Urothelium cell line (cell line): ENCODE results near the gene EDEM1.

Source experiments
- DNase-seq: peaks from one replicate; pipeline ENCODE4 v3.0.0; 2011; ENCODE audit warnings: low spot score, mixed read lengths
- FAIRE-seq: peaks from 2 replicates; lab custom pipeline; 2011; peaks lifted over from hg19 to GRCh38; lab: Jason Lieb, UNC

The EDEM1 gene

DNA sequence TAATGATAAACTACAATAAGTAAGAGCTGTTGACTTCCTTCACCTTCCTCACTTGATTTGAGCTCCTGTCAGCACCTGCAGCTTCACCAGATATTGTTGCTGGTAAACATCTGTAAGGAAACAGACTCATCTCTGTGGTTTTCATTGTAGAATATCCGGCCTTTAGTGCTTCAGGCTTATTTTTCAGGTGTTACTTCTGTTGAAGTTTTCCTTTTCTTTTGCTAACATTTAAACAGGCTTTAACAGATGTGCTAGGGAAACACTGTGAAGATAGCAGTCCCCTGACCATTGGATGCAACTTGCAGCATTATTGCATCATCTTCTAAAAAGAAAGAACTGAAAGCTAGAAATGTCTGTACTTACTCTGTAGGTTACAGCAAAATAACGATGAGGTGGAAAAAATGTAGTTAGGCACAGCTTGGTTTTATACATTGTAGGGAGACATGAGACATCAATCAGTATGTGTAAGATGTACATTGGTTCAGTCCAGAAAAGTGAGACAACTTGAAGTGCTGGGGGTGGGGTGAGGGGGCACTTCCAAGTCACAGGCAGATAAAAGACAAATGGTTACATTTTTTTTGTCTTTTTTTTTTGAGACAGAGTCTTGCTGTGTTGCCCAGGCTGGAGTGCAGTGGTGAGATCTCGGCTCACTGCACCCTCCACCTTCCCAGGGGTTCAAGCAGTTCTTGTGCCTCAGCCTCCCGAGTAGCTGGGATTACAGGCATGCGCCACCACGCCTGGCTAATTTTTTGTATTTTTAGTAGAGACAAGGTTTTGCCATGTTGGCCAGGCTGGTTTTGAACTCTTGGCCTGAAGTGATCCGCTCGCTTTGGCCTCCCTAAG is 10.2 kb downstream of the EDEM1 start:
- DNase-seq: no peak
- FAIRE-seq: no peak

DNA sequence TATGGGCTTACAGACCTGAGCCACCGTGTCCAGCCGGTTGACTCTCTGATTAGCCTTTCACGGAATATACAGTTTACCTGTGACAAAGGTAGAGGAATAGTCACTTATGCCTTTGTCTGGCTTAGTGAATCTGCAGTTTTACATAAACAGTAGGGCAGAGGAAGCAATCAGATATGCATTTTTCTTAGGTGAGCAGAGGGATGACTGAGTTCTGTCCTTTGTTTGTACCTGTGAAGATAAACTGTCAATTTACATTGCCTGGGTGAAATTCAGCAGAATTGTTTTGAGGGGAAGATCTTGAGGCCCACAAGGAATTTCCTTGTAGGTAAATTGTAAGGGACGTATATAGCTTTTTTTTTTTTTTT is 10.8 kb downstream of the EDEM1 start:
- FAIRE-seq: no peak
- DNase-seq: no peak

DNA sequence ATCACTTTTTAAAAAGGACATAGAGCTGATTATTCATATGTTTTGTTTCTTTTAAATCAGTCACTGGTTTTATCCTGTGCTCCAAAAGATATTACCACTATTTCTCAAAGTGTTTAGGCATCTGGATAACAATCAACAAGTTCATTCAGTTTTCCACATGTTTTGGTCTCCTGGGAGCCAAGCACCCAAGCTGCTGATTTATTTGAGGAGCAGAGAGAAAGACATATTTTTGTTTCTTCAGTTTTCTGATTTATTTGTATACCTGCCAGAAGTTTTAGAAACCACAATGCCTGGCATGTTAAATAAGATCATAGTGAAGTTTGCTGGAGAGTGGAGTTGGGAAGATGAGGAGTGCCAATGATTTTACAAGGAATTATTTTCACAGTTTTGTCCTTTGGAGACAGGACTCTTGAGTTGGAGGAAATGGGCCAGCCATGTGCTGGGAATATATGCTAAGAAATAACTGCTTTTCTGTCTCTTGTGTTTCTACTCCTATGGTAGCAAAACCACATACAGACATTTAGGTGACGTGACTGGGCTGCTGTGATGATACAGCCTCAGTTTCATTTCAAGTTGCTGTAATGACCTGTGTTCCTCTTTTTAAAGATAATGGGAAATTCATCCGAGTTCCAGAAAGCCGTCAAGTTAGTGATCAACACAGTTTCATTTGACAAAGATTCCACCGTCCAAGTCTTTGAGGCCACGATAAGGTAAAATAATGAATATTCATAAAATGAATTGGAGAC is 11.7 kb downstream of the EDEM1 start:
- DNase-seq: no peak
- FAIRE-seq: no peak

DNA sequence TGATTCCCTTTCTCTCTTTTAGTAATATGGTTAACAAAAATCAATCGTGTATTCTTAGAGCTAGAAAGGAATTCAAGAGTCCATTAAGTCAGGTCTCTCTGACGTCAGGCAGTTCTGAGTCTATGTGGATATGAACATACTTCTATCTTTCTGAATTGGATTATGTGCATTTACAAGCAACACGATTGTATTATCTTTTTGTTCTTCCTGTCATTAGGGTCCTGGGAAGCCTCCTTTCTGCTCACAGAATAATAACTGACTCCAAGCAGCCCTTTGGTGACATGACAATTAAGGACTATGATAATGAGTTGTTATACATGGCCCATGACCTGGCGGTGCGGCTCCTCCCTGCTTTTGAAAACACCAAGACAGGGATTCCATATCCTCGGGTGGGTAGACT is 14.0 kb downstream of the EDEM1 start:
- DNase-seq (no peak), FAIRE-seq (no peak)

DNA sequence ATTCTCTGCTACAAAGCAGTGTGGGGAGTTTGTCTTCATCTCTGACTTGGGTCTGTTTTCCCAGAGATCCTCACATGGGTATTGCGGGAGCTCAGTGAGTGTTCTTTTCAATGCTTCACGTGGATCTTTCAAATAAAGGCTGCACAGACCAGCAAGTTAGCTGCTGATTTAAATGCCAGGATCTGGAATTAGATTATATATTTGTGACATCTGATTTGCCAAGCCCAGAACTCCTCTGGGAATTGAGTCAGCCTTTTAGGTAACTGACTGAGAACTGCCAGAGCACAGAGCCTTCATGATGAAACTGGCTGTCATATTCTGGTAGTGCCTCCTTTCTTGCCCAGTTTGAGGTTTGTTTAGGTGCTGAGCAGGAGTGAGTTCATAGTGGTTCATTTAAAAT is 14.7 kb downstream of the EDEM1 start:
- no peak for FAIRE-seq
- no peak for DNase-seq

DNA sequence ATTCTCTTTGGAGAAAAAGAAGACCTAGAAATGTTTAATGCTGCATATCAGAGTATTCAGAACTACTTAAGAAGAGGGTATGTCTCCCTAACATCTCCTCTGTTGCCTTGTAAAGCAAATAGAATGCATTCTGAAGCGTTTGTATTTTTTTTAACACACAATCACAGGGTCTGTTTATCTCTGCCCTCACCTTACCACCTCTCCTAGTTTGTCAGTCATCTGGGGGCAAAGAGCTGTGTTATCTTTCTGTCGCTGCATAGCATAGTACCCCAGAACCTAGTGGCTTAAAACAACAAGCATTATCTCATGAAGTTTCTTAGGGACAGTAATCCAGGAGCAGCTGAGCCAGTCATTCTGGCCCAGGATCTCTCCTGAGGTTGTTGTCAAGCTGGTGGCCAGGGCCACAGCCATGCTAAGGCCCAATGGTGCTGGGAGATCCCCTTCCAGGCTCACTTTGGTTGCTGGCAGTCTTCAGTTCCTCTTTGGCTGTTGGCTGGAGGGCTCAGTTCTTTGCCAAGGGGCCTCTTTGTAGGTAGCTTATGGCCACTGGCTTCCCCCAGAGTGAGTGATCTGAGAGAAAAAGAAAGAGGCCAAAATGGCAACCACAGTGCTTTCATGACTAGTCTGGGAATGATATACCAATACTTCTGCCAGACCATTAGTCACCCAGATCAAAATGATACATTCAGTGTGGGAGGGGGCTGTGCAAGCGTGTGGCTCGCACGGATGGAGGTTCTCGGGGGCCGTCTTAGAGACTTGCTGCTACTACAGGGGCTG is 17.8 kb downstream of the EDEM1 start:
- no peak for FAIRE-seq
- no peak for DNase-seq

DNA sequence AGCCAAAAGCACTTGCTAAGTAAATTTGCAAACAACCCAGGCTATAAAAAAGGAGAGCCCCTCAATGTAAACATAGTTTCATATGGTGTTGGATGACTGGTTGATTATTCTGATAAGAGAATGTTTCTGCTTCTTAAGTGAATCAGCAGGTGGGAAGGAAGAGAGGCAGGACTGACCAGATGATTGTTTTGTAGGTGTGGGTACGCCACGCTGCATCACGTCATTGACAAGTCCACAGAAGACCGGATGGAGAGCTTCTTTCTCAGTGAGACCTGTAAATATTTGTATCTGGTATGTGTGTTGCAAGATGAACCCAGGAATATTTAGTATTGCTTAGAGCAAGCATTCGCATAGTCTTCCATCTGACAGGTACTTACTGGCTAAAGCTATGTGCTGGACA is 23.4 kb downstream of the EDEM1 start:
- DNase-seq (no peak), FAIRE-seq (peak; percentile 30)

DNA sequence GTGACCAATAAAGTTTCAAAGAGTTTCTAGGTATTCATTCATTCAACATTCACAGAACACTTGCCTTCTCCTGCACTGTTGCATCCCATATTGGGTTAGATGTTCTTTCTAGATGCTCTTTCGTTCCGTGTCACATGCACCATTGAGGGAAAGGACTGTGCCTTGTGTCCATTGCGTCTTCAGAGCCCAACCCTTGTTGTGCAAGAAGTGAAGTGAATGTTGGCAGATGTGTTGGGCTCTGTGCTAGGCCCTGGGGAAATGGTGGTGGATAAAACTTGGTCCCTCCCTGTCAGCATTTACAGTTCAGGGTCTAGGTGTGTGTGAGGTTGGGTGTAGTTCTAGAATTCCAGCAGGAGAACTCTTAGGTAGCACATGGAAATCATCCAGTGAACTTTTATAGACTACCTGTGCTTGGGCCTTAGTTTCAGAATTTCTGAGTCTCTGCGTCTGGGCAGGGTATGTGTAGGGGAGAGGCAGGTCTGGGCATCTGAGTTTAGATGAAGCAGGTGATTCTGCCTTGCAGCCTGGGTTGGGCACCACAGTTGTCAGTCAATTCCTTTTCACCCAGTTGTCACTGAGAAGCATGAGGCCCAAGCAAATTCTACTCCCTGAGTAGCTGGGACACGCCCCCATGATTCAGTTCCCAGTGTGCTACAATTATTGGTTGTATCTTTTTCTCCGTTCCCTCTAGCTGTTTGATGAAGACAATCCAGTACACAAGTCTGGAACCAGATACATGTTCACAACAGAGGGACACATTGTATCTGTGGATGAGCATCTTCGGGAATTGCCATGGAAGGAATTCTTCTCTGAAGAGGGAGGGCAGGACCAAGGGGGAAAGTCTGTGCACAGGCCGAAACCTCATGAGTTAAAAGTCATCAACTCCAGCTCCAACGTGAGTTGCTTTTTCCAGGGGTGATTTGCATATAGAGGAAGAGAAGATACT is 25.4 kb downstream of the EDEM1 start:
- no peak for DNase-seq
- no peak for FAIRE-seq

DNA sequence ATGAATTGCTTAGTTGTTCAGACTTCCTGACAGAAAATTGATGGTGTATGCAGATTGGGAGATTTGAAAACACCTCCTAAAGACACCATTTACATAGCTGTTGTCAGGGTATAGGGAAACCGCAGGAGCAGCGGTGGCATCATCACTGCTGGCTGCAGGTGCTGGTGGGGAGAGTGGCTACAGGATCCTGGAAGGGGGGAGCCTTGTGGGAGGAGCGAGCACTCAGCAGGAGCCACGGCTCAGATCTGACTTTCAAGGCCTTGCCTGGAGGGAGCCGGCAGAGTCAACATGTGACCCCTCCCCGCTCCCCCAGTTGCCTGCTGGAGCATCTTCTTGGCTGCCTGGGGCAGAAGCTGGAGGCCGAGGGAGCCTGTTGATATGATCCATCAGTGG is 26.1 kb downstream of the EDEM1 start:
- DNase-seq (no peak), FAIRE-seq (no peak)

DNA sequence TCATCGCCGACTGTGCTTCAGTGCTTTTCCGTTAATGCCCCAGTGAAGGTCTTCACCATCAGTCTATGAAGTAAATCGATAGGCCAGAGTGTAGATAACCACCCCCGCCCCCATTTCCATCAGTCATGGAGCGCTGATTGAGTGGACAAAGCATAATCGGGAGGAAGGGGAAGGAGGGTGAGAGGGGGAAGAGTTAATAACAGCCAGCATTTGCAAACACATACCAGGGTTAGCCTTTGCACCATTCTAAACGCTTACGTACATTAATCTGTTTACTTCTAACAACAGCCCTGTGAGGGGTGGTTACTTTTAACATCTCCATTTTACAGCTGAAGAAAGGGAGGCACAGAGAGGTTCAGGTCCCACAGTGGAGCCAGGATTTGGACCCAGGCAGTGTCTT is 26.8 kb downstream of the EDEM1 start:
- no peak for DNase-seq

DNA sequence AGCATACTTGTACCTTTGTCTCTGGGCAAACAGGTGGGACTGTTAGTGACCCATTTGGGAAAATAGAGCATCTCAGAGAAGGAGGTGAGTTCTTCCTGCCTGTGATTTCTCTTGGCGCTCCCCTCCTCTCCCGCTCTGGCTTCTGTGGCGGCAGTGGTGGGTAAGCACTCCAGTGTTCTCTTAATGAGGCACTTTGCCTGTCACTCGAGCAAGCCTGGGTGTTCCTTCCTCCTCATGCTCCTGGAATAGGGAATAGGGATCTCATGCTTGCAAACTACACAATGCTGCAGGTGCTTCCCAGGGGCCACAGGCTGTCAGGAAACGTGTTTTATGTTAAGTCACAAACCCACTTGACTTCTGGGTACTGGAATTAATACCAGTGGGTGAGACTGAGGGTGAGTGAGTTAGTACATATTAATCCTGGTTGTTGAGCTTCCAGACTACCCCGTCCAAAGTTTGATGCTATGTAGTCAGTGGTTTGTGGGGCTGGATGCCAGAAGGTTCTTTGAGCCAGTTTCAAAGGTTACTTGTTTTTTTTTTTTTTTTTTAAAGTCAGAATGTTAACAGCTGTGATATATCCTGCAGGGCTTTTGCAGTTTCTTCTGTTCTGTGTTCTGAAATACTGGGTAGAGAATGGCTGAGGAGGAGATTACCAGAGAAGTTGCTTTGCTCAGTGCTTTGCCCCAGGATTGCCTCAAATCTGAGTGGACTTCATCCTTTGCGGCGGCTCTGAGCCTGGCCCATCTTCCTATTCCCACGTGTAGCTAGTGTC is 30.5 kb downstream of the EDEM1 start:
- FAIRE-seq: no peak
- DNase-seq: no peak

More for the DNA sequence above, 26.8 kb downstream of the EDEM1 start:
- no peak for FAIRE-seq

DNA sequence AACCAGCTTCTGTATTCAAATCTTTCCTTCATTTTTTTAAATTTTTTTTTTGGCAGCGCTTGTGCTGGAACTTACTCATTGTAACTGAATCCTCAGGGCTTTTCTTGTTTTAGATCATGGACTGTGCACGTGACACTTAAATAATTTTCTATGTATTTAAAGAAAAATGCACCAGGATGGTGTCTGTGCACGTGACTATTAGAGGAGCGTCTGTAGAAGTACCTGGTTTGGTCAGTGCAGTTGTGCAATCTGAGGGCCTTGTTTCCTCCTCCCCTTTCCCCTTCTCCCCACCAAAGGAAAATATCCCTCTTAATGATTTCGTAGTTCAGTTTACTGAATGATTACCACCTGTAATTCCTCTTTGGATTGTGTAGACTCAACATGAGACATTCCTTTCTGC is 31.3 kb downstream of the EDEM1 start:
- DNase-seq (no peak), FAIRE-seq (no peak)

DNA sequence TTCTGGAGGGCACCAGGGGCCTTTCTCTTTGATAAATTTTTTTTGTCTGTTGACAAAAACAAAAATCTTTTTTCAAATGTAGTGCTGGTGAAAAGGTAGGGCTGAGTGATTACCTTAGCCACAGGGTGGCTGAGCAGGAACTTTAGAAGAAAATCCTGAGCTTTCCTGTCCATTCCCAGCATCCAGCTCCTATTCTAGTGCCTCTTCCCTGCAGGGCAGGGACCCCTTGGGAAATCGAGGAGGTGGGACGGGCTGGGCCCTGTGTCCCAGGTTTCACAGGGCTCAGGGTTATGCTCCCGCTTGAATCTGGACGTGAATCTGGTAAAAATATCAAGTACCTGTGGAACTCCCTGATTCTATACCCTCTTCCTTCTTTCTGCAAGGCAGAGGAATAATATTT is 31.7 kb downstream of the EDEM1 start:
- DNase-seq: no peak
- FAIRE-seq: no peak

DNA sequence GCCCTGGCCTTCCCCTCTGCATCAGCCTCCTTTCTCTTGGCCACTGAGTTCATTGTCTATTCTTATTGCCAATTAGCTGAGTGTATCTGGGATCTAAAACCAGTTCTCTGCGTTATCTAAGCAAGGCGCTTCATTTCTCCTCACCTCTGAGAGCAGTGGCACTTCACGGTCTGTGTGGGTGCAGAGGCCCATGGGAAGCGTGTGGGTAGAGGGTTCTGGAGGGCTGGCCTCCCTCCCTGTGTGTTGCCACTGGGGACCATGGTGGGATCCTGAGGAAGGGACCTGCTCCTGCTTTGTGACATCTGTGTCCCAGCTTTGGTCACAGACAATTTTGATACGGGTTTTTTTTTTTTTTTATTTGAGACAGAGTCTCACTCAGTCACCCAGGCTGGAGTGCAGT is 32.7 kb downstream of the EDEM1 start:
- FAIRE-seq (no peak), DNase-seq (no peak)

DNA sequence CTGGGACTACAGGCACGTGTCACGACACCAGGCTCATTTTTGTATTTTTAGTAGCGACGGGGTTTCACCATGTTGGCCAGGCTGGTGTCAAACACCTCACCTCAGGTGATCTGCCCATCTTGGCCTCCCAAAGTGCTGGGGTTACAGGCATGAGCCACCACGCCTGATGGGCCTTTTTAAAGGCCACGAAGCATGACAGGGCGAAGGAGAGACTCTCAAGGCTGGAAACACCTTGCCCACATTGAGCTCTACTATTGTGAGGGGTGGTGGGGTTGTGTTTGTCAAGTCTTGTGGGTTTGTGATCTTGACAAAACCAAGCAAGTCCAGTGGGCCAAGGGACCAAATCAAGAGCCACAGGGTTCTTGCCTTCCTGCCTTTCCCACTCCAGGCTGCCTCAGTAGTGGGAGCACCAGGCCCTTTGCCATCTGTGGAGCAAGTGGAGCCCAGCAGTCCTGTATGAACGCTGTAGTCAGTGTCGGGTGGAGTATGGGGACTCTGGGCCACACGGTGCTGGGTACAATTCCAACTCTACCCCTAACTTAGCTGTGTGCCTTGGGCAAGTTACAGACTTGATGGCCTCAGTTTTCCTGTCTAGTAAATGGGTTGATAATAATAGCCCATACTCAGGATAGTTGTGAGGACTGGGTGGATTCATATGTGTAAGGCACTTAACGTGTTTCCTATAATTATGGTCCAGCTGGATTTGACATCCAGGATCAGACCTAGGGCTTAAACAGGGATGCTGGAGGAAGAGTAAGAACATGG is 33.3 kb downstream of the EDEM1 start:
- FAIRE-seq (no peak), DNase-seq (no peak)

DNA sequence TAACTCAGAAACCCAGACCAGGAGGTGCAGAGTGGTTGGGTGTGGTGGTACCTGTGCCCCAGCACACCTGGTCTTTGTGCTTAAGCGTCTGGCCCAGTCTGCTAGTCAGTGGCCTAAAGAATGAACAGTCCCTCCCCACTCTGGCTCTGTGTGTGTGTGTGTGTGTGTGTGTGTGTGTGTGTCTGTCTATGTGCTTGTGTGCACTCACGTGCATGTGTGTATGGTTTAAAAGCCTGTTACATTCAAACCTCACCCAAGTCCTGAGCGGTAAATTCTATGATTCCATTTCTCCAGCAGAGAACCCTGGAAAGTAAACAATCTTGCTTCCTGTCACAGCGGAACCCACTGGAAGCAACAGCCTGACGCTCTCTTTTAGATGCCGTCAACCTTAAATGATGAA is 34.2 kb downstream of the EDEM1 start:
- no peak for DNase-seq
- no peak for FAIRE-seq

DNA sequence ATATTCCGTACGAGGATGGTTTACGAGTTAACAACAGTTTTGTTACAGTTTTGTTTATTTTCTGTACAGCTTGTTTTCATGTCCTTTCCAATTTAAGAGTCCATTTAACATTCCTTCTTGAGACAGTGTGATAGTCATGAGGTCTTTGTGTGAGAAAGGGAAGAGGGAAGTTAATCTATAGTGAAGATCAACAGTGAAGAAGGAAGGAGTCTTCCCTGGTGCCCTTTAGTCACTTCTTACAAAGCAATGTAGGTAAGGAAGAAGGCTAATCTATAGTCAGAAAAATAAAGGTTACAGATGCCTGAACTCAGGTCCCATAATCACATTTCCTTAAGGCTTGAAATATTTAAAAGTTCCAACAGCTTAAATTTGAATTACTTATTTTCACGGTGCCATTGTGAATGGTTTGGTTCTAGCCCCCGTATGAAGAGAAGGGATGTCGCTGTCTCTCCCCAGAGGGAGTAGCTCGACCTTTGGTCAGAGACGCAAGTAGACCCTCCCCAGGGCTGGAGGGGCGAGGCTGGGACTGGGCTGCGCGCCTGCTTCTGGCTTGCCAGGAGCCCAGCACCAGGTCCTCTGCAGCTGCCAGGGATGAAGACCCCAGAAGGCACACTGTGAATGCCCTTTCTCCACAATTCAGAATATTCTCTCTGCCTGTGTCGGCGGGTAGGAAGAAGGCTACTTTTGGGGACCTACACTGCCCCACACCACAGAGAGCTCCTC is 34.9 kb downstream of the EDEM1 start:
- FAIRE-seq (no peak), DNase-seq (no peak)

DNA sequence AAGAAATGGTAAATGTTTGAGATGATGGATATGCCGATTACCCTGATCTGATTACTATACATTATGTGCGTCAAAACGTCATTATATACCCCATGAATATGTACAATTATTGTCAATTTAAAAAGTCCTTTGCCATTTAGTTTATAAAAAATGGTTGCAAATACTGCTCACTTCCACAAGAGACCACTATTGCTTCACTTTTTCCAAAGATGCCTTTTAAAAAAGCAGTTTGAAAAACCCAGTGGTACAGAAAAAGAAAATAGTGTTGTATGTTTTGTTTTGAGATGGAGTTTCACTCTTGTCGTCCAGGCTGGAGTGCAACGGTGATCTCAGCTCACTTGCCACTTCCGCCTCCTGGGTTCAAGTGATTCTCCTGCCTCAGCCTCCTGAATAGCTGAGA is 39.3 kb downstream of the EDEM1 start:
- FAIRE-seq (no peak), DNase-seq (peak; percentile 32)
